Measurements from ENCODE around the gene NUPR1.

GRCh38 chr16:28587386-28587785 is 48.6 kb upstream of the NUPR1 start:
- TF ChIP-seq, protein P1, sequence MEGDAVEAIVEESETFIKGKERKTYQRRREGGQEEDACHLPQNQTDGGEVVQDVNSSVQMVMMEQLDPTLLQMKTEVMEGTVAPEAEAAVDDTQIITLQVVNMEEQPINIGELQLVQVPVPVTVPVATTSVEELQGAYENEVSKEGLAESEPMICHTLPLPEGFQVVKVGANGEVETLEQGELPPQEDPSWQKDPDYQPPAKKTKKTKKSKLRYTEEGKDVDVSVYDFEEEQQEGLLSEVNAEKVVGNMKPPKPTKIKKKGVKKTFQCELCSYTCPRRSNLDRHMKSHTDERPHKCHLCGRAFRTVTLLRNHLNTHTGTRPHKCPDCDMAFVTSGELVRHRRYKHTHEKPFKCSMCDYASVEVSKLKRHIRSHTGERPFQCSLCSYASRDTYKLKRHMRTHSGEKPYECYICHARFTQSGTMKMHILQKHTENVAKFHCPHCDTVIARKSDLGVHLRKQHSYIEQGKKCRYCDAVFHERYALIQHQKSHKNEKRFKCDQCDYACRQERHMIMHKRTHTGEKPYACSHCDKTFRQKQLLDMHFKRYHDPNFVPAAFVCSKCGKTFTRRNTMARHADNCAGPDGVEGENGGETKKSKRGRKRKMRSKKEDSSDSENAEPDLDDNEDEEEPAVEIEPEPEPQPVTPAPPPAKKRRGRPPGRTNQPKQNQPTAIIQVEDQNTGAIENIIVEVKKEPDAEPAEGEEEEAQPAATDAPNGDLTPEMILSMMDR (conservative IDR thresholded peaks at IDR 0.05): no peak
- no peak for TF ChIP-seq ZFX (IDR thresholded peaks at IDR 0.05)
